B cell (primary cell): ENCODE results near the gene EPB41L3. TPM values are rescaled to one million over a fixed set of nuclear protein-coding genes. Genes with fewer than 3 reads are reported as not detected.

Source experiments
- ATAC-seq: fragments of 200-7000 bp; cut with Tn5 transposase; one replicate; pipeline ENCODE4 v1.10.0; 2021; ENCODE audit warnings: low read depth, mild to moderate bottlenecking, moderate number of reproducible peaks, moderate library complexity
- CTCF ChIA-PET: fragments of 350-600 bp; sonication (Branson Sonifier 250); formaldehyde crosslinking; loops from one replicate; lab custom pipeline; 2021; ENCODE audit warnings: antibody characterized with exemption, inconsistent platforms; lab: Charles Lee
- POLR2A ChIA-PET: fragments of 350-600 bp; sonication (Branson Sonifier 250); formaldehyde crosslinking; loops from one replicate; lab custom pipeline; 2021; ENCODE audit warnings: antibody characterized with exemption; lab: Charles Lee
- DNase-seq: peaks from one replicate; pipeline ENCODE4 v3.0.0; 2013
- H2AFZ ChIP-seq: 2 replicates; pipeline ENCODE4 v1.6.1; 2012; ENCODE audit warnings: mild to moderate bottlenecking, low read depth, low read length; ENCODE audit not compliant: insufficient read depth, poor library complexity, severe bottlenecking
- H3K27ac ChIP-seq, 2 donors: 1 replicate in 1 of 2; 2 replicates in 1 of 2; pipeline ENCODE4 v1.5.1; 2012 to 2013; ENCODE audit warnings: low read length in 2 of 2, mild to moderate bottlenecking in 2 of 2, moderate library complexity in 1 of 2
- H3K27me3 ChIP-seq, 4 experiments: fragments of 200-600 bp in 1 of 4; sonication (generic) in 1 of 4; replicated peaks in 1 of 4; 1 replicate in 2 of 4; 2 replicates in 2 of 4; pipeline versions ENCODE4 v1.6.1 to v1.7.0; 2013 to 2016; ENCODE audit warnings: low read length in 3 of 4, mild to moderate bottlenecking in 2 of 4, mixed read lengths in 1 of 4, moderate library complexity in 1 of 4; ENCODE audit not compliant: insufficient read depth in 4 of 4, control insufficient read depth in 3 of 4; ENCODE audit errors: control extremely low read depth in 1 of 4
- H3K36me3 ChIP-seq, 2 experiments: replicated peaks in 1 of 2; 1 replicate in 1 of 2; 2 replicates in 1 of 2; pipeline versions ENCODE4 v1.6.1 to v1.7.1; 2013; ENCODE audit warnings: low read length in 1 of 2; ENCODE audit not compliant: insufficient read depth in 2 of 2, control insufficient read depth in 1 of 2; ENCODE audit errors: control extremely low read depth in 1 of 2, extremely low read depth in 1 of 2
- H3K4me1 ChIP-seq, 2 donors: fragments of 200-600 bp in 1 of 2; sonication (generic) in 1 of 2; 1 replicate in 1 of 2; 2 replicates in 1 of 2; pipeline versions ENCODE4 v1.5.1 to v1.6.1; 2013 to 2017; ENCODE audit warnings: low read length in 2 of 2; ENCODE audit not compliant: control insufficient read depth in 2 of 2, insufficient read depth in 2 of 2
- H3K4me2 ChIP-seq: replicated peaks from 2 replicates; pipeline ENCODE3; 2012; ENCODE audit warnings: mild to moderate bottlenecking, low read depth, low read length; ENCODE audit not compliant: poor library complexity, severe bottlenecking
- H3K4me3 ChIP-seq, 5 experiments: fragments of 200-600 bp in 1 of 5; sonication (generic) in 1 of 5; 1 replicate in 3 of 5; 2 replicates in 2 of 5; pipeline versions ENCODE4 v1.5.1 to v1.7.0; 2011 to 2016; ENCODE audit warnings: low read length in 4 of 5, mild to moderate bottlenecking in 4 of 5, low read depth in 2 of 5, control low read depth in 1 of 5, moderate library complexity in 1 of 5; ENCODE audit not compliant: insufficient read depth in 1 of 5; ENCODE audit errors: control extremely low read depth in 1 of 5, extremely low read depth in 1 of 5
- H3K79me2 ChIP-seq: fragments of 200-600 bp; sonication (generic); one replicate; pipeline ENCODE4 v1.6.0; 2016; ENCODE audit warnings: low read length; ENCODE audit not compliant: control insufficient read depth, insufficient read depth
- H3K9ac ChIP-seq: fragments of 200-600 bp; sonication (generic); 2 replicates; pipeline ENCODE4 v1.6.1; 2017; ENCODE audit warnings: mild to moderate bottlenecking, low read length, moderate library complexity
- H3K9me3 ChIP-seq, 3 donors: one replicate each; pipeline versions ENCODE4 v1.6.1 to v1.7.1; 2013; ENCODE audit warnings: low read length in 2 of 3; ENCODE audit not compliant: control insufficient read depth in 2 of 3, insufficient read depth in 1 of 3; ENCODE audit errors: control extremely low read depth in 1 of 3
- H4K20me1 ChIP-seq: 2 replicates; pipeline ENCODE4 v1.6.0; 2012; ENCODE audit warnings: mild to moderate bottlenecking, low read length; ENCODE audit not compliant: insufficient read depth, control insufficient read depth, poor library complexity, severe bottlenecking
- H3K27ac Mint-ChIP-seq: one replicate; pipeline ENCODE4 v1.8.0; 2021; ENCODE audit warnings: mixed read lengths
- H3K27me3 Mint-ChIP-seq: one replicate; pipeline ENCODE4 v1.8.0; 2021; ENCODE audit warnings: mixed read lengths
- H3K4me1 Mint-ChIP-seq: one replicate; pipeline ENCODE4 v1.8.0; 2021; ENCODE audit warnings: mixed read lengths
- H3K4me3 Mint-ChIP-seq: one replicate; pipeline ENCODE4 v1.8.0; 2021; ENCODE audit warnings: mixed read lengths
- H3K9me3 Mint-ChIP-seq: one replicate; pipeline ENCODE4 v1.8.0; 2022; ENCODE audit warnings: mixed read lengths; ENCODE audit not compliant: insufficient read depth
- CTCF ChIP-seq: fragments of 200-600 bp; IDR thresholded peaks from one replicate; pipeline ENCODE4 v1.8.0; 2022; ENCODE audit warnings: antibody characterized with exemption, mild to moderate bottlenecking
- EZH2 ChIP-seq: IDR thresholded peaks from 2 replicates; pipeline ENCODE4 v1.6.1; 2012; ENCODE audit warnings: borderline replicate concordance, low read depth, mild to moderate bottlenecking, moderate library complexity, low read length; ENCODE audit not compliant: insufficient read depth, poor library complexity, severe bottlenecking
- WGBS: methylation state at CpG from one replicate; pipeline ENCODE4 v1.1.5; 2013; ENCODE audit warnings: missing lambda C conversion rate; ENCODE audit not compliant: insufficient coverage; 5-methylcytosine and 5-hydroxymethylcytosine counted together
- intact Hi-C: fragments of 100-400 bp; cut with micrococcal nuclease; formaldehyde crosslinking; loops from one replicate; pipeline ENCODE4 v1.10.0; 2022
- polyA plus RNA-seq: library from polyadenylated mRNA; depleted of rRNA; stranded (reverse); fragments of >200 nt; gene quantifications from 2 replicates; pipeline ENCODE4 v1.2.3, GENCODE V29; 2012
- total RNA-seq, 2 donors: library from RNA; stranded (reverse); fragments of 120-200 nt in 1 of 2; gene quantifications; 1 replicate in 1 of 2; 2 replicates in 1 of 2; pipeline versions ENCODE4 v1.2.3 to v1.2.4, GENCODE V29; 2013 to 2022

EPB41L3 gene
- total and polyA plus RNA-seq, 2 donors (not counting 1 experiment from before 2014, with no cell fraction given), result 0.57 to 0.58 TPM

GRCh38 chr18:5370332-5370731, 173.5 kb downstream of the EPB41L3 start:
- no peak overlapping the region for H3K4me3 Mint-ChIP-seq
- no peak overlapping the region for H3K4me2 ChIP-seq
- no peak for DNase-seq
- ChIA-PET CTCF (no interaction called here), POLR2A (no interaction called here)
- WGBS, result 100% methylated on average over 1 of the region's 1 CpG
- peaks cover 19% of the 10 kb centered on the region for H3K27me3 Mint-ChIP-seq
- no peaks in the 10 kb centered on the region for H3K36me3 ChIP-seq
- no peak overlapping the region for H2AFZ ChIP-seq
- no peaks in the 10 kb centered on the region for H4K20me1 ChIP-seq
- H3K9me3 ChIP-seq, result no peaks in the 10 kb centered on the region
- TF ChIP-seq EZH2, result no peak
- TF ChIP-seq CTCF, result no peak
- H3K79me2 ChIP-seq, result no peaks in the 10 kb centered on the region
- intact Hi-C loops, result no loop called here
- H3K4me1 Mint-ChIP-seq, result no peaks in the 10 kb centered on the region
- no peak for ATAC-seq
- H3K9me3 Mint-ChIP-seq, result no peaks in the 10 kb centered on the region
- H3K4me3 ChIP-seq, result no peak overlapping the region
- no peak overlapping the region for H3K27ac ChIP-seq
- H3K27ac Mint-ChIP-seq, result no peak overlapping the region
- H3K9ac ChIP-seq, result no peak overlapping the region
- no peaks in the 10 kb centered on the region for H3K4me1 ChIP-seq
- H3K27me3 ChIP-seq, result no peaks in the 10 kb centered on the region

- Mint-ChIP-seq H3K27ac (no peak overlapping the region), H3K27me3 (peaks cover 23% of the 10 kb centered on the region), H3K4me1 (no peaks in the 10 kb centered on the region), H3K4me3 (no peak overlapping the region), H3K9me3 (no peaks in the 10 kb centered on the region)
- POLR2A ChIA-PET, result no interaction called here
- CTCF ChIA-PET, result no interaction called here
- no peaks in the 10 kb centered on the region for H3K27me3 ChIP-seq
- ATAC-seq, result no peak
- TF ChIP-seq EZH2 (no peak), CTCF (no peak)
- no peaks in the 10 kb centered on the region for H4K20me1 ChIP-seq
- intact Hi-C loops, result no loop called here
- no peak overlapping the region for H2AFZ ChIP-seq
- DNase-seq, result no peak
- H3K4me2 ChIP-seq, result no peak overlapping the region
- H3K9ac ChIP-seq, result no peak overlapping the region
- WGBS, result 91% methylated on average over 2 of the region's 2 CpGs
- no peak overlapping the region for H3K27ac ChIP-seq
- no peaks in the 10 kb centered on the region for H3K36me3 ChIP-seq
- no peaks in the 10 kb centered on the region for H3K79me2 ChIP-seq
- H3K4me1 ChIP-seq, result no peaks in the 10 kb centered on the region
- H3K4me3 ChIP-seq, result no peak overlapping the region
- H3K9me3 ChIP-seq, result no peaks in the 10 kb centered on the region
These were observed 174.3 kb downstream of the EPB41L3 start for GRCh38 chr18:5369513-5369912.
